Cerebellar cortex (tissue), 1 donor: ENCODE results near the gene MYMK.

Experiments used
- DNase-seq: peaks from one replicate; pipeline ENCODE4 v3.0.0-alpha.2; 2015; ENCODE audit warnings: low spot score

The MYMK gene

GRCh38 chr9:133518706-133519449, 5.9 kb downstream of the MYMK start:
- DNase-seq: no peak

GRCh38 chr9:133518200-133518599, 6.6 kb downstream of the MYMK start:
- no peak for DNase-seq

- DNase-seq: no peak
These were observed 7.0 kb downstream of the MYMK start for GRCh38 chr9:133517711-133518110.

- DNase-seq: no peak
These were observed 7.8 kb downstream of the MYMK start for GRCh38 chr9:133516961-133517350.

- no peak for DNase-seq
These were observed 8.4 kb downstream of the MYMK start for GRCh38 chr9:133516256-133516960.

- DNase-seq: no peak
These were observed 9.0 kb downstream of the MYMK start for GRCh38 chr9:133515615-133516255.

GRCh38 chr9:133515240-133515610, 9.5 kb downstream of the MYMK start:
- no peak for DNase-seq

- DNase-seq: peak; percentile 34
These were observed 10.1 kb downstream of the MYMK start for GRCh38 chr9:133514460-133515239.

GRCh38 chr9:133513214-133514100, 11.3 kb downstream of the MYMK start:
- DNase-seq: no peak

GRCh38 chr9:133512253-133513213, 12.2 kb downstream of the MYMK start:
- no peak for DNase-seq

GRCh38 chr9:133511607-133512006, 13.2 kb downstream of the MYMK start:
- no peak for DNase-seq

- DNase-seq: no peak
These were observed 13.7 kb downstream of the MYMK start for GRCh38 chr9:133510926-133511505.

- no peak for DNase-seq
These were observed 15.3 kb downstream of the MYMK start for GRCh38 chr9:133509179-133510083.

- no peak for DNase-seq
These were observed 16.7 kb downstream of the MYMK start for GRCh38 chr9:133508046-133508445.

- no peak for DNase-seq
These were observed 17.4 kb downstream of the MYMK start for GRCh38 chr9:133507246-133507965.

- no peak for DNase-seq
These were observed 18.1 kb downstream of the MYMK start for GRCh38 chr9:133506653-133507038.

- no peak for DNase-seq
These were observed 18.7 kb downstream of the MYMK start for GRCh38 chr9:133505901-133506652.
